Lung microvascular endothelial cell (primary cell): ENCODE data around the gene FAM43A. TPM values are rescaled to one million over a fixed set of nuclear protein-coding genes. Genes with fewer than 3 reads are reported as not detected.
A peak's percentile ranks its signal among the peaks of the same experiment; 100 is the strongest.

Experiments used
- DNase-seq, 2 donors: peaks; one replicate each; pipeline versions ENCODE4 v3.0.0 to v3.0.0-alpha.2; 2010; ENCODE audit warnings: low read depth in 2 of 2
- total RNA-seq: library from RNA; depleted of rRNA; stranded (reverse); fragments of >200 nt; gene quantifications from 2 replicates; pipeline ENCODE4 v1.2.1, GENCODE V29; 2014

The FAM43A gene
- 93.1 and 227 TPM in 2 replicates for total RNA-seq

- DNase-seq: peak; percentile 97
These were observed at the start of gene FAM43A for GRCh38 chr3:194685718-194686413. FAM43A (plus strand) TSS chr3:194685883; CDS start chr3:194686827, 944 bp downstream.

DNA sequence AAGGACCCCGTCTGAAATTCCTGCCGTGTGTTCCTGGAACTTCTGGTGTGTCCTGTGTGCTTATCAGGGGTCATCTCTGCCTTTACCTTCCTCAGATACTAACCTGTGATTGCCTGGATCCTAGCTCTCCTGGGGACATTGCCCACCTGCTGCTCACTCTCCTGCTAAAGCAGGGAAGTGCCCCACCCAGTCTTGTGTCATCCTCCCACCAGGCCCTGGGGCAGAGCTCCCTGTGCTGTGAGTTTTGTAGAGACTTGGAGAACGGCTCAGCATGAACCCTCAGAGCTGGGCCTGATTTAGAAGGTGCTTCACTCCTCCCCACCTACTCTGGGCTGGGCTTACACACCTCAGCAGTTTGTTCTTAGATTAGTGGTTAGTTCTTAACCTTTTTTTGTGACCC lies 48.6 kb upstream of the FAM43A start:
- DNase-seq: no peak

- no peak for DNase-seq
These were observed 47.9 kb upstream of the FAM43A start for GRCh38 chr3:194637541-194638400.

DNA sequence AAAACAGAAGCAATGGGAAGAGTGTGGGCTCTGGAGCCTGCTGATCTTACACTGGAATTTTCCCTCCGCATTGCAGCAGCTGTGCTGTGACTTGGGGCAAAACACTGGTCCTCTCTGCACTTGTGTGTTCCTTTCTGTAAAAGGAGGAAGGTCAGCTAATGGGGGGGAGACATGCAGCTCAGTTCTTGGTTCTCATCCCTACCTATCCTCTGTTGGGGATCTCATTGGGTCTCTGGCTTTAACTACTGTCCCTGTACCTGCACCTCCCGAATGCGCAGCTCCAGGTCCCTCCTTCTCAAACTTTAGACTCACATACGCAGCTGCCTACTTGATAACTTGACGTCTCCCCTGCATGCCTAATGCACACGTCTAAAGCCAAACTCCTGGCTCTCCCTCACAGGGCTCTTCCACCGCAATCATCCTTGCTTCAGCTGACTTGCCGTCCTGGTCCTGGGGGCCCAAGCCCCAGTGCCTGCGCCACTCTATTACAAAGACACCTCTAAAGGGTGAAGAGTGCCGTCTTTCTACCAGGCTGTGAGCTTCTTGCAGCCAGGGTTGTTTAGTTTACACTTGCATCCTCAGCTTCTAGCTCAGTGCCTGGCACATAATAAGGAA lies 46.6 kb upstream of the FAM43A start:
- DNase-seq: no peak

GRCh38 chr3:194640829-194641228 lies 44.9 kb upstream of the FAM43A start:
- peak; percentile 71 to 80 for DNase-seq

DNA sequence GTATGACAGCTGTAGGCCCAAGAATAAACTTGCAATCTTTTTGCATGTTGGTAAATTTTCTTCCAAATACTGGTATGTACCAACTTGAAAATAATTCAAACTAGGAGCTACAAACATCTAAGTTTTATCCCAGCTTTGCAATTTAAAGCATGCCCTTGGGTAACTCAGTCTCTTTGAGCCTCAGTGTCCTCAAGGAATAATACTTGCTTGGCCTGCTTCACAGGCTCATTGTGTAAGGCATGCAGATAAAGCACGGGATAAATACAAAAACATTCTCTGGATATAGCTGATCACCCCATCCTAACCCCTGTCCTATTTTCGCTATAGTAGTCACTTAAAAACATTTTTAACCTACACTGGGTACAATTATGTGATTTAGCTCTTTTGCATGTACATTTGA lies 42.9 kb upstream of the FAM43A start:
- DNase-seq: no peak

- DNase-seq: no peak
These were observed 37.9 kb upstream of the FAM43A start for GRCh38 chr3:194647747-194648146.

DNA sequence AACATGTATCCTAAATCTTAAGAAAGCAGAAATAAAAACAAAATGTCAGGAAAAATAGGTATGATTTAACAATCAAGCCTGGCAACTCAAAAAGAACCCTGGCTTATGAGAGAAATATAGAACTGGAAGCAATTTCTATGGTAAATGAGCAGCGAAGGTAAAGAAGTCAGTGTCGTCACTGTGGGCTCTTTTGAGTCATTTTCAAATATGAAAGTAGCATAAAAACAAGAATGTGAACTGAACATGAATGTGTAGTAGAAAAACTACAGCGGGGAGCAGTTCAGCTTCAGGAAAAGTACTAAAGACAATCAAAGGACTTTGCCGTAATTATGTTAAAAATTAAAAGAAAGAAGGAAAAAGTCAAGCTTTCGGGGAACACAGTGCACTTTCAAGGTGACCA lies 31.2 kb upstream of the FAM43A start:
- no peak for DNase-seq

- DNase-seq: no peak
These were observed 28.2 kb upstream of the FAM43A start for GRCh38 chr3:194657439-194657838.

DNA sequence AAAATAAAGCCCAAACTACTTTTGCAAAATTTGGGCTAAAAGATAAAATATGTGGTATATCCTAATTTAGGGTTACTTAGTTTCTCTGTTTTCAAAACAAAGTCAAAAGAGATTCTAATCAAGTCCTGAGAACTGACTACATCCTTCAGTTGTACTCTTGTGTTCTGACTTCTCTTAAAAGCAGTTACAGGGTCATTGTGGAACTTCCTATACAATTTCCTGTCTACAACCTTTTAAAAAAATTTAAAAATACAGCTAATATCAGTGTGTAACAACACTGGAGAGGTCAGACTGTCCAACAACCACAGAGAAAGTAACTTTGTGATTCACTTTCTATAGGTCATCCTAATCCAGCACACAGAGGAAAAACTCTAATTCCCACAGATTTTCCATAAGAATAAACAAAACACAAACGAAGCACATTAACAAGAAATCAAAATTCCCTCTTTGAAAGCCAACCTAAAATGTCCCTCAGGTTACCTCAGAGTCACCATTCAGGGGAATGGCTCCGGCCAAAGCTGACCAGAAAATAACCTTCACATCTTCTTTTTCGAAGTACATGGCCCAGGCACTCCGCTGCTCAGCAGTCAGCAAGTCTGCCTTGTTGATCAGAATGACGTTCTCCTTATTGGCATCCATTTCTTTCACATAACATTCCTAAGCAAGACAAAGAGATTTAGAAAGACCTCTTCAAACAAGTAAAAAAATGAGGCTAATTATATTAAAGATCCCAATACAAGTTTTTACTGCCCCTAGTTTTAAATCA lies 27.0 kb upstream of the FAM43A start:
- DNase-seq: peak; percentile 48 to 86

- no peak for DNase-seq
These were observed 25.9 kb upstream of the FAM43A start for GRCh38 chr3:194659778-194660177.

DNA sequence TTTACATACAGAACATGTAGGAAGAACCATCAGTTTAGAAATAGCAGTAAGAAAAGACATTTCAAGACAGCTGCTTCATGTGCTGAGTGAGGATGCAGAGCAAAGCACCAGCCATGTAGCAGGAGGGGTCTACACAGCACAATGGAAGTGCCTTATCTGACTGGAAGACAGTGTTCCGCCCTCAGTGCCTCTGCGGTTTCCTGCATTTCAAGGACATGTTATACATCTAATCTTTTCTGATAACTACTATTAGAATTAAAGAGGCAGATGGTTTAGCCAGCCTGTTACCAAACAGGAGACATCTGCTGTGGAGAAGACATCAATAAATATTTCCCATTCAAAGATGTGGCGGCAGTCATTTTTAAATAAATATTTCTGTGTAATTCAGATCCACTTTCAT lies 24.3 kb upstream of the FAM43A start:
- DNase-seq: peak in 1 of 2 donors; percentile 82

DNA sequence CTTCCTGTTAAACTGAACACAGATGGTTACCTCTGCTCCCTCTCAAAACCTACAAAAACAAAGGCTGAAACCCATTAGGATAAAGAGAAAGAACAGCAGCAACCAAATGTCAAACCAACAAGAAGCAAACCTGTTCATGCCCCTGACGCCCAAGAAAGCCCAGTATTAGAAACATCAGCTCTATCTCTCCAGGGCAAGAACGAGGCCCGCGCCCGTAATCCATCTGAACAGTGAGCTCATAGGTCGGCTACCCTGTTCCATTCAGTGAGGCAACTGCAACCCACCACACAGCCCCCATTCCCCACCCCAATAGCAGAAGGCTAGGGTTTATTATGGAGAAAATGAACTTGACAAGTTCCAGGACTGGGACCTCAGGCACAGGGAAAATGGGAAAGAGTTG lies 23.7 kb upstream of the FAM43A start:
- DNase-seq: no peak

DNA sequence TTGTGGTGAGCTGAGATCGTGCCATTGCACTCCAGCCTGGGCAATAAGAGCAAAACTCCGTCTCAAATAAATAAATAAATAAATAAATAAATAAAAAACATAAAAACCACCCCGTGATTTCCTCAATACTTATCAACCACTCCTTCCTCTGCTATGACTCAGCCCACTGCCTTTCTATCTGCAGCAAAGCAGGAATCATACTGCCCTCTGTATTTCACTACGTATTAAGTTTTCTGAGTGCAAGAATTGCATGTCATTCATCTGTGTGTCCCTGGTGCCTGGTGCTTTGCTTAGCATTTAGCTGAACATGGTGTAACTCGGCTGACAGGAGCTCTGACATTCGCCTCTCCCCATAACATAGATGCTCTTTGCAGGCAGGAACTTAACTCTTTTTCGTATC lies 20.8 kb upstream of the FAM43A start:
- peak; percentile 60 to 92 for DNase-seq

- DNase-seq: peak in 1 of 2 donors; percentile 16
These were observed 18.3 kb upstream of the FAM43A start for GRCh38 chr3:194667363-194667762.

DNA sequence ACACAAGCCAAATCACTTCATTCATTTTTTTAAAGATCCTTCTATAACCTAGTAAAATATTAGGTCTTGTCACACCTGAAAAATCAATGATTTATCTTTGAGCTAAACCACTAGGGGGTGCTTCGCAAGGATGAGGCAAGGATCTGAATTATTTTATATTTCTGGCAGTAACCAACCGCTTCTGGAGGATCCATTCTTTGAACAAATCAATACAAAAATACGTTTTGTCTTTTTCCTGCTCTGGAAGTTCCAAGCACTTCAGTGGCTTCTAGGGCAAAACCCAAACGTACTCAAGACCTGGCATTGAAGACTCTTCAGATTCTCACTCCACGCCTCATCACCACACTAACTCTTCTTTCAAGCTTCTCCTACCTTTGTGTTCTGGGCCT lies 14.2 kb upstream of the FAM43A start:
- DNase-seq: peak; percentile 60 to 65

GRCh38 chr3:194671900-194672808 lies 13.5 kb upstream of the FAM43A start, which contains the start of gene LSG1:
LSG1 (minus strand) TSS chr3:194672191; CDS start chr3:194672162, 29 bp downstream.
- DNase-seq: peak; percentile 98

- DNase-seq: peak; percentile 44 to 56
These were observed 12.8 kb upstream of the FAM43A start for GRCh38 chr3:194672876-194673275.

- no peak for DNase-seq
These were observed 11.9 kb upstream of the FAM43A start for GRCh38 chr3:194673761-194674160.

DNA sequence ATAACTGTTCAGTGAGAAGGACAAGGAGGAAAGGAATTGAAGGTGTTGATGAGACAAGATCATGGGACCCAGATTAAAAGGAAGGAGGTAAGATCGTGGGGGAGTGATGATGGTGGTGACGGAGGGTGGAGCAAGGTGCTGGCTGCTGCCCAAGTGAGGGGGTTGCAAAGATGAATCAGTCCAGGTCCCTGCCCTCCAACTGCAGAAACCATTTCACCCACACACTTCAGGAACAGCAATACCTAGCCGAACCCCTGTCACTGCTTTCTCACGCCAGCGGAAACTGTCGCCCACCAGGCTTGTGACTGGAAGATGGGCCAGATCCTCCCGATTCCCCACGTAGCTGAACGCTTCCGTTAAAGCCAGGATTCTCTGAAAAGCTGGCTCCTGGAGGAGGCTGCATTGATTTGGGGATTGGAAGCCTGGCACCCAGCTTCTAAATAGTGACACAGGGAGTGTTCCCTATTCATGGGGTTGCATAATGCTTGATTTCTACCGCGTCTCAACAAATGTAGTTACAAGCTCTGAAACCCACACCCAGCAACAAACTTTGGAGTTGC lies 10.5 kb upstream of the FAM43A start:
- DNase-seq: no peak
